ENCODE results near the gene MYO6.
"Not testable (repeated sequence)": the region's sequence is repeated elsewhere in the genome, so short reads cannot be mapped to it uniquely, and the experiment has no call there.

The MYO6 gene

GRCh38 chr6:75893058-75893775, 144.2 kb downstream of the MYO6 start:
- DNase-seq (ENCODE audit: low spot score), result peak; percentile 13

GRCh38 chr6:75893776-75894152, 144.7 kb downstream of the MYO6 start:
- DNase-seq (ENCODE audit: low spot score), result no peak

- no peak for DNase-seq (ENCODE audit: low spot score)
Measured at GRCh38 chr6:75896526-75896925, 147.5 kb downstream of the MYO6 start.

GRCh38 chr6:75900216-75900615, 151.2 kb downstream of the MYO6 start:
- not testable (repeated sequence) for DNase-seq (ENCODE audit: low spot score)

- DNase-seq (ENCODE audit: low spot score), result not testable (repeated sequence)
Measured at GRCh38 chr6:75905129-75905528, 156.1 kb downstream of the MYO6 start.

GRCh38 chr6:75906871-75907270, 157.8 kb downstream of the MYO6 start:
- DNase-seq (ENCODE audit: low spot score), result no peak

- DNase-seq (ENCODE audit: low spot score), result no peak
Measured at GRCh38 chr6:75907444-75907843, 158.4 kb downstream of the MYO6 start.

- DNase-seq (ENCODE audit: low spot score), result no peak
Measured at GRCh38 chr6:75913040-75913439, 164.0 kb downstream of the MYO6 start.

- no peak for DNase-seq (ENCODE audit: low spot score)
Measured at GRCh38 chr6:75922226-75922625, 173.2 kb downstream of the MYO6 start.

- DNase-seq (ENCODE audit: low spot score), result no peak
Measured at GRCh38 chr6:75926293-75927168, 177.5 kb downstream of the MYO6 start.

GRCh38 chr6:75931011-75931680, 182.1 kb downstream of the MYO6 start:
- no peak for DNase-seq (ENCODE audit: low spot score)

GRCh38 chr6:75932067-75932466, 183.0 kb downstream of the MYO6 start:
- DNase-seq (ENCODE audit: low spot score), result no peak

GRCh38 chr6:75933387-75933975, 184.4 kb downstream of the MYO6 start:
- DNase-seq (ENCODE audit: low spot score), result no peak

- DNase-seq (ENCODE audit: low spot score), result peak; percentile 20
Measured at GRCh38 chr6:75934643-75935472, 185.8 kb downstream of the MYO6 start.

GRCh38 chr6:75935473-75935793, 186.4 kb downstream of the MYO6 start:
- DNase-seq (ENCODE audit: low spot score), result no peak

GRCh38 chr6:75936682-75937081, 187.6 kb downstream of the MYO6 start:
- DNase-seq (ENCODE audit: low spot score), result no peak

GRCh38 chr6:75937846-75938245, 188.8 kb downstream of the MYO6 start:
- no peak for DNase-seq (ENCODE audit: low spot score)

- no peak for DNase-seq (ENCODE audit: low spot score)
Measured at GRCh38 chr6:75940564-75940963, 191.5 kb downstream of the MYO6 start.

GRCh38 chr6:75941509-75941908, 192.5 kb downstream of the MYO6 start:
- DNase-seq (ENCODE audit: low spot score), result no peak

GRCh38 chr6:75943381-75943780, 194.3 kb downstream of the MYO6 start:
- no peak for DNase-seq (ENCODE audit: low spot score)

- DNase-seq (ENCODE audit: low spot score), result no peak
Measured at GRCh38 chr6:75946146-75946831, 197.2 kb downstream of the MYO6 start.

All from CD4-positive, alpha-beta T cell treated with Interleukin-6 at 100 ng/mL for 8 hours (primary cell).